Stimulated activated naive CD4-positive, alpha-beta T cell treated with Interleukin-2 at 50 U/mL for 16 hours (primary cell): ENCODE measurements around the gene COL4A1.

Source experiments
- DNase-seq: peaks from one replicate; lab custom pipeline; 2025; lab: John Stamatoyannopoulos, UW

The COL4A1 gene

DNA sequence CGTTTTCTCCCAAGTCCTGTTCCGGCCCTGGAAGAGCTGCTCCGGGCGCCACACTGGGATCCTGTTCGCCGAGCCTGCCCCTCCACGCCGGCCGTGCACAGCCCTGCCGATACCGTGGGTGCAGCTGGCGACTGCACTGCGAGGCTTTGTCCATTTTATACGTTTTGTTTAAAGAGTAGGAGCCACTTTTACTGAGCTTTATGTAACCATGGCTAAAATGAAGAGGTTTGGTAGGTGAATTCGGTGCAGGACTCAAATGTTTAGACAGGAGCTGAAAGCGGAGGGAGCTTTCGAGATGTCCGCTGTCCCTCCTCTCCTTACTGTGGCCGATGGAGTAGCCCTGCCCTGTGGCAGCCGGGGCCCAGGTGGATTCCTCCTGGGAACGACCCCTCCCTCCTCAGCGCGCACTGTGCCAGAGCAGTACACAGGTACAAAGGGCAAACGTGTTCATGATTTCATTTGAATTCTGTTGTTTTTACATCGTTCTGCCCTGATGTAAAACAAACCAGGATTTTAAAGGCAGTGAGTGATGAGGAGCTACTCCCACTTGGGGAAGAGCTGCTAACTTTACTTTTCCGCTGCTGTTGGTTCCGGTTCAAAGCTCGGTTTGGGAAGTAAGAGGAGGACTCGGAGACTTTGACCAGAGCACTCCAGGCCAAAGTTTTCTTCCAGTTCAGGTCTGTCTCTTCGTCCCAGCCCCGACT lies 1.9 kb upstream of the COL4A1 start:
- no peak for DNase-seq

DNA sequence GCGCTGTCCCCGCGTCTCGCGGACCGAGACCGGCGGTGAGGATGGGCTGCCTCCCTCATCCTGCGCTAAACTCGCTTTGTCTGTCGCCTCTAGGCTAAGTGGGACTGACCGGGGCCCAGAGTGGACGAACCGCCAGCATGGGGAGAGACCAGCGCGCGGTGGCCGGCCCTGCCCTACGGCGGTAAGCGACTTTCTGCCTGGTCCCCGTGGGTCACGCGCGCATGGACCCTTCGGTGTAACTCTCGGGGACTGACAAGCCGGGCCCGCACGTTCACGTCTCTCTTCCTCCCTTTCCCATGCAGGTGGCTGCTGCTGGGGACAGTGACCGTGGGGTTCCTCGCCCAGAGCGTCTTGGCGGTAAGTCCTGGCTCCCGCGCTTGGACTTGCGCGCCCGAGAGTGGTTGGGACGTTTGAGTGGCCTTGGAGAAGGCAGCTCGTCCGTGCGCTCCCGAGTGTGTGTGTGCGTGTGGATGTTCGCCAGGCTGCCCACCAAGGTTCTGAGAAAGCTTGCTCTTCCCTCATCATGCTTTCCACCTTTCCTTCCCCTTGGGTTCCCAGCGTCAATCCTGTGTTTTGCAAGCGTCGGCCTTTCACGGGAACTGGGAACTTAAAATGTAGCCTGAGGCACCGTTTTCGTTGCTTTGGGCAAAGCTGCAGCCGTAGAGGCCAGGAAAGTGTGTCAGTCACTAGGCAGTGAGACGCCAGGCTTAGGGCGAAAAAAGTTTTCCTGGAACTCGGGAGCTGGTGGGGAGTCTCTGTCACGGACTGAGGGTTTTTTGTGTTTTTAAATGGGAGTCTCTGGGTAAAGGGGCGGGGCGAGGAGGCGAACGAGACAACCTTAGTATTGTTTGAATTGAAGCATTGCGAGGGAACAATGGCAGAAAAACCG lies 1.1 kb upstream of the COL4A1 start:
- no peak for DNase-seq

DNA sequence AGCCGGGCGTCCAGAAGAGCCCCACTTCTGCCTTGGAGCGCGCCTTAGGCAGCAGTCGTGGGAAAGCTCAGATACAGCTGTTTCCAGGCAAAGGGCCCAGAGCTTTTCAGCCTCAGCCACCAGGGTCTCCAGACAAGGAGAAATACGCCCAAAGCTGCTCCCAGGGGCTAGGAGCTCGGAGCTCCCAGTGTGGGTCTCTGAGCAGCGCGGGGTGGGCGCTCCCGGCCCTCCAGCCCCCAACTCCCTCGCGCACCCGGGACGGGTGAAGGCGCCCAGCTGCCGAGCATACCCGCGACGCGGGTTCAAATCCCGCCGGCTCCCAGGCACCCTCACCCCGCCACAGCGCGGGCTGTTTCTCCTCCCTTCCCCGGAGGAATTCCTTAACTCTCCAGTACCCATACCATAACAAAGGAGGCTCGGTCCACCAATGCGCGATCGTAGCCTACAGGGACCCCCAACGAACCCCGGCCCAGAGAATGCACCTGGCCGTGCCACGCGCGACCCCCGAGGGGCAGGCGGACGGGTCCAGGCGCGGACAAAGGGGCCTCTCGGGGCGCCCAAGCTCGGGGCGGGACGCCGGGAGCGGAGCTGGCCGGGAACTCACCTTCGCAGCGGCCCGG lies 507 bp downstream of the COL4A1 start:
- DNase-seq: no peak

DNA sequence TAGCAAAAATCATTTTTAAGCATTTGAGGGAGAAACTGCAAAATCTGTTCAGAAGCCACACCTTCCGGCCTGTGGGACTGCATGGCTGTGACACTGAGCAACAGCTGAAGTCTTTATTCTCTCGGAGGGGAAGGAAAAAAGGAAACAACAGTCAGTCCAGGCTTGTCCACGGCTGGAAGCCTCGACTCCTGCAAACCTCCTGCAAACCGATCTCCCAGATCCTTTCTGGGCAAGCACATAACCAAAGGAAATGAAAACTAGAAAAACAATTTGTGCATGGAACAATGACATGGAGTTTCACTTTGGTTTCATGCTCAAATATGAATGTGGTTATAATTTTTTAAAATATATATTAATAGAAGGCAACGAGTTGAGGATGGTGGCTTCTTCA lies 1.0 kb downstream of the COL4A1 start:
- no peak for DNase-seq

DNA sequence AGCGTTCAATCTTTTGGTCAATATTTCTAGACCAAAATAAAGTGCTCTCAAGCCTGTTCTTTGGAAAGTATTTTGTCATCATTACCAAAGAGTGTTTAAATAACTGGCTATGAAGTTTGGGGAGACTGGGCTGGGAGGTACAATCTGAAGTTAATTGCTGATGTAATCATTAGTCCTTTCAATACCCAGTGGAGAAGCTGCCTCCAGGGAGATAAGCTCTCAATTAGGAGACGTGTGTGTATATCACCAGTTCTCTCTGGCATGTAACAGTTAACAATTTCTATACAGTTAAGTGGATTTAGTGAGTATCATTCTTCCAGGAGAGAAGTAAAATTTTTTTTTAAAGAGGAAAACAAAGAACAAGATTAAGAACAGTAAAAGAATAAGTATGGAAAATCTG lies 1.4 kb downstream of the COL4A1 start:
- no peak for DNase-seq

DNA sequence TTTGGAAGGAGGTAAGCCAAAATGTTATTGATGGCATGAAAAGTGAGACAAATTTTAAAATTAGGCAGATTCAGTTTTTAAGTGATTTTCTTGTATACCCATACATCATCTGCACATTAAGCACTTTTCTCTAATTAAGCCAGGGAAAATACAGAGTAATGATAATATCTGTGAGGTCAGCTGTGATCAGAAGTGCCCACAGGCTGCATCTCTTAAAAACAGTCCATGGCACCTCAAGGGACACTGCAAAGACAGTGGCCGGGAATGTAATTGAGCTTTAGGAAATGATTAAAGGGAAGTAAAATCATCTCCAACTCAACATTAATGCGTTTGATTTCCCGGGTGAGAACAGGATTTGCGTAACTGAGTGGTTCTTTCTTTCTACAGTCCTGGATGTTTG lies 2.0 kb downstream of the COL4A1 start:
- DNase-seq: no peak

DNA sequence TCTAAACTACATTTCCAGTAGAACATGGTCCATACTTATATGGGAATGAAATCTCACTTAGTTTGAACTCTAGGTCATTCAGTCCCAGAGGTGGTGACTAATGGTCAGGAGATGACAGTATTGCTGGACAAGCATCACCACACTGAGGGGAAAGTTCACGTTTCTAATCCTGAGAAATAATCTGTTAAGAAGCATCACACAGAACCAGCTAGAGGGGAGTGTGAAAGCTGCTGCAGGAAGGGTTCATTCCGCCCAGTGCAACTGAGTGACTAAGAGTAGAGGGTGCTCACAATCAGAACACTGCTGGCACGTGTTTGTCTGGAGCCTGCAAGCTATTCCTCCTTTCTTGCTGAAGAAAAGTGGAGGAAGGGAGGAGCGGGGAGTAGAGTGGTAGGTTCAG lies 2.7 kb downstream of the COL4A1 start:
- DNase-seq: no peak

DNA sequence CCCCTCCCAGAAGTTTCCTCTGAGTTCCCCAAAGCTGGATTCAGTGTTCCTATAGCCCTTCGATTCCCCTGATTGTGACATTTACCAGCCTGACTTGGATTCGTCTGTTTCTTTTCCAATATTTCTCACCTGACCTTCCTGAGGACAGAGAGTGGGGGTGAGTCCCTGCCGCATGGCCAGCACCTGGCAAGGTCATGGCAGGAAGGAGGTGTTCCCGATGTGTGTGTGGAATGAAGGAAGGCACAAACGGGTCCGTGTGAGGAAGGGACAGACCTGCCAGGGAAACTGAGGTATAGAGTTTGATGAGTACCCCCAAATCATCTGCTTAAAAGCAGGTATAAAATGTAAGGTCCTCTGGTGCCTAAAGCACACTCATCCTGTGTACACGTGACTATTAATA lies 3.3 kb downstream of the COL4A1 start:
- DNase-seq: no peak

DNA sequence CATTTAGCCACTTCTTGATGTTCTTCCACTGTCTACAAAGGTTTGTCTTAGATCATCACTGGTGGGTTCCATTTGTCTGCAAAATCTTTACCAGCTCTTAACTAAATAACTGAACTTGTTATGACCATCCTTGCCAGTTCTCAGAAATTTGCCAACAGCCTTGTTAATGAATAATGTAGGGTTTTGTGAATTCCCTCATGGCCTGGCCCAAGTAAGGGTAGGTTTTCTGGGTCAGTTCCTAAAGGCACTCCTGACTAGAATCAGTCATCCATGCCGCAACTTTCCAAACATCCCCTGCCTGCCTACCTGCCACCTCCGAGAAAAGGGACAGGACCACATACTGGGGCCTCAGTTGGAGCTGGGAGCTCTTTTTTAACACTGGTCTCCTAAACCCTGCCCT lies 4.0 kb downstream of the COL4A1 start:
- no peak for DNase-seq

DNA sequence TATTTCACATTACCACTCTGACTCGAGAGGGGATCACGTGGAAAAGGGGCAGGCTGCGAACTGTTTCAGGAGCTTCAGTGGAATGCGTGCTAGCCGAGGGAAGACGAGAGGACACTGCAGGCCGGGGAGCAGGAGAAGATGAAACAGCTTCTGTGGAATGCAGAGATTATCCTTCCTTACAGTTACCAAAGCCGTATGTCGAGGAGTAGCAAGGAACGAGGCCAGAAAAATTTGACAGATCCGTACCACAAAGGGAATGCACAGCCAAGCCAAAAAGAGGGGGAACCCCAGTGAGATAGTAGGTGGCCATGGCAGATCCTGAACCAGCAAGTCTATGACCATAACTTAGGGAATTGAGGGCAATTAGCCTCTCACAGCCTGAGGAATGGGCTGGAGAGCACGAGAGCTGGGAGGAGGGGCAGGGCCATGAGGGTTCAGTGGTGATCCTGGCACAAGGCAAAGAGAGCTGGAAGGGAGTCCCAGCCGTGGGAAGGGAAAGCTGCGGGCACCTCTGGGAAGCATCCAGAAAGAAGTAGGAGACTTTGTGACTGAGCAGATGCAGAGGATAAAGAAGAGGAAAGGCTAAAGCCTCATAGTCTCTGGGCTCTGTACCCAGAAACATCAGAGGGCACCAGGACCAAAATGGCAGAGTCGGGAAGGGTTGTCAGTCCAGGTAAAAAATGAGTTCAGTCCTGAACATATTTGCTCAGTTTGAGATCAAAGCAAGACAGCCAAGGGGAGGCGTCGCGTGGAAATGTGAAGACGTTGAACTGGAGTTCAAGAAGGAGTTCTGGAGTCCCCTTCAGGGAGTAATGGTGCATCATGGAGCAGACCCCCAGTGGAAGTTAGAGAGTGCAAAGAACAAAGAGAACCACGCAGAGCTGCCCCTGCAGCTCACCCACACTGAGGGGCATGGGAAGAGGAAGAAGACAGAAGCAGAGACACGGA lies 5.1 kb downstream of the COL4A1 start:
- no peak for DNase-seq

DNA sequence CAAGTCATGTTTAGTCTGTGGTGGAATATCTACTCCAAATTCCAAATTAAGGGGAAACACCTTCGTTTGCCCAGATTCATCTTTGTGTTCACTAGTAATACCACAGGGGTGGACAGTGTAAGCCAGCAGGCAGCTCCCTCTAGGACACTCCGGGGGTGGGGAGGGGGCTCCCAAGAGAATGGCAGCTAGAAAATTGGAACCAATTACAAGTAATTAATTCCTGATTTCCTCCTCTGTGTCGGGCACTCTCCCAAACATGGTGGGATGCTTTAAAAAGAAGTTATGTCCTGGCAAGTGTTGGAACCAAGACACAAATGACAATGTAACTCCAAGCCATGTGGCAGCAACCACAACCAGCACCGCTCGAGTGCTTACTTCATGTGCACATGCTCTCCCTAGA lies 5.9 kb downstream of the COL4A1 start:
- no peak for DNase-seq

DNA sequence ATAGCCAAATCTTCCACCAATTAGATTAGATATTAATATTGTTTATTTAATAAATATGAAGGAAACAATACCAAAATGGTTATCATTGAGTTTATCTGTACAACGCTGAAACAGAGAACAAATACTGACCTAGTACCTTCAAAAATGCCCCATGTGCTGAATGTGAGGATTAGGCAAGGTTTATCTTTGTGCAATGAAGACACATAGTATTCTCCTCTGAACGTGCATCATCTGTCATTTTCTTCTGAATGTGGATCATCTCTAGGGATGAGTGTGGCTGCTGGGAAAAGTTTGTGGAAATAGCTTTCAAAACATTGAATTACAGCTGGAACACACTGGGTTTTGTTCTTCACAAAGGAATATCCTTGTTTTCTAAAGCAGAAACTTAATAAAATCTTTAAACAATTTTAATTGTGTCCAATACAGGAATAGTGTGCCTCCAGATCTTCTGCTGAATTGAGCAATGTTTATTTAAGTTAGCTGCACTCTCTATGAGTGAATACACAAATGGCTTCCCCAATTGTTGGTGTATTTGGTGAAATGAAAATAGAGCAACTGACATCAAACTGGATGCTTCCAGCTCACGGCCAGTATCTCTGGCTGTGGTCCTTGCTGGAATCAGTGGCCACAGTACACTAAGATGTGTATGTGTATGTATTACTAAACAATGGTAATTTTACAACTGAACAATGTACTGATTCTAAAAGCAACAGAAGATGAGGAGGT lies 6.7 kb downstream of the COL4A1 start:
- no peak for DNase-seq

DNA sequence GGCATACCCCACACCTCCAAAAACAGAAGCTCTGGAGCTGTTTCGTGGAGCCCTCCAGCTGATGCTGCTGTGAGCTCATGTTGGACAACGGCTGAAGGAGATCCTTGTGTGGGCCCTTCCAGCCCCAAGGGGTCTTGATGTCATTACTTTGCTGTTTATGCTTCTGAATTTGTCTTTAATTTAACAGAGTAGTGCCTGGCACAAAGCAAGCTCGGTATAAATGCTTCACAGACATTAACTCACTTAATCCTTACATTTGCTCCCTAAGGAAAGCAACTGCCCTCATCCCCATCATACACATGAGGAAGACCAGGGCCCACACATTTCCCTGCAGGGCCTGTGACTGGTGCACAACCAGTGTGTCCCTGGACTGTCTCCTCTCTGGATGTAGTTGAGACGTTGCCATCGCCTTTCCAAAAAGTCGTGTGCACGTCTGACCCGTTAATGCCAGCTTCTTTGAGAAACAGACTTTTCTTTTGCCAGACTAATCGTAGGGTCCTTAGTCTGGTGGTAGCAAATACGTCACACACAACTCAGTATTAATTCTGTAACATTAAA lies 7.6 kb downstream of the COL4A1 start:
- DNase-seq: no peak

DNA sequence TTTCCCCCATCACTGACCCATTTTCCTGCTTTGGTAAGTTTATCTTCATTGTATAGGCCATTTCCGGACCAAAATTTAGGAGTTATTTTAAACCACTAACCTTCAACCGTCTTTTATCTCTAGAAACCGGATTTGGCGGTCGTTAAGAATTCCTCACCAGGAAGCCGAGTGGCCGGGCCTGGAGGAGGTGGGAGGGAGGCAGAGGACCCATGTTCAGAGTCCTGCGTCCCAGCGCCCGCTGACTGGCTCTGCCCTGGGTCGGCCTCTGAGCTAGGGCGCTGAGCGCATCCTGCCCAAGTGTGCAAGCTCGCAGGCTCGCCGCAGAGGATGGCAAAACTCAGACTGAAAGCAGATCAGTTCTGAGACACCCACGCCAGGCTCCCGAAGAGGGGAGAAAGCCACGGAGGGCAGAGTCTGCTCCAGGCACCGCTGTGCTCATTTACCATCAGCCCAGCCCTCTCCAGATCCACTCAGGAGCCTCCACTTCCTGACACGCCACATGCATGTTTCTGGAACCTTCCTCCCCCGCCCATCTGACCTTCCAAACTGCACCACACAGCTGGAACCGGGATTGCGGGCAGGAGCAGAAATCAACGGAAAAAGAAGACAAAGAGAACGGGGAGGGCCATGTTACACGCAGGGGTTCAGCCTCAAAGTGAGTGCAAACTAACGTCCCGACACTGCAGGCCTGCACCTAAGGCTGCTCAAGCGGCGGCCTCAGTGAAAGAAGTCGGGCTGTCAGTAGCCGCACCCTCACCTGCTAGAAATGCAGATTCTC lies 8.3 kb downstream of the COL4A1 start:
- DNase-seq: no peak

DNA sequence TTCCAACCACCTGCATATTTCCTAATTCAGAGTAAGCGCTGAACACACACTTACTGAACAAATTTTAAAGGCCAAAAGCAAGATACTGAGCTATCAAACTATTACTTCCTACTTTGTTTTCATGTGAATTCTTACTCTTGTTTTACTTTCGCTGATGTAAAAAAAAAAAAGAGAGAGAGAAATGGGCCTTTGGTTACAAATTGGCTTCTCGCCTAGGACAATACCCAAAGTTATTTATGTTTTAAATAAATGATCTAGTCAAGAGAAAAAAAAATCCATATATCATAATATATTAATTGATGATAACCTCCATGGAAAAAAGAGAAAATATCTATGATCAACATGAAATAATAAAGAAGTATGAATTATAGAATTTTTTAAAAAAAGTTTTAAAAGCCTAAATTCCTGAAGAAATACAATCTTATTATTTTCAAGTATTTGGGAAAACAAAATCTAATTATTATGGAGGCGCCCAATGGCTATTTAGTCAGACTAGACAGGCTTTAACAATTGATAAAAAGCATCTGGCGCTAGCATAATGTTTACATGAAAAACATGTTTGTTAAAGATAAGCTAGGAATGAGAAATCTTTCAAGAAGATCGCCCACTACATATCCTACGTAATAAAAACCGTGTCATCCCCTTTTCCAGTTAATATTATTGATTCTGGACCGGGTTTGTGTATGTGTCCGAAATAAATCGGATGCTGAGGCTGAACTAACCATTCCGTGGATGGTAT lies 9.0 kb downstream of the COL4A1 start:
- DNase-seq: no peak

DNA sequence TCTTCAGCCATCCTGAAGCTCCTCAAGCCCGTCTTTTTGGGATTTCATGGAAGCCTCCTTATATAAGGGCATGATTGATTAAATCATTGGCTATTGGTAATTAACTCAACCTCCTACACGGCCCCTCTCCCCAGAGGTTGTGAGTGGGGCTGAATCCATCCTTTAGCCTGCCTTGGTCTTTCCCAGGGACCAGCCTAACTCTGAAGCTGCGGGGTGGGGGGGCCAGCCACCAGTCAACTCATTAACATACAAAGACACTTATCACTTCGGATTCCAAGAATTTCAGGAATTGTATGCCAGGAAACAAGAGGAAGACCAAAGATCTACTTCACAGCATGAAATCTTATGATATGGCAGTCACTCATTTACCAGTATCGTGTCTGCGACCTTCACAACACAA lies 9.9 kb downstream of the COL4A1 start:
- no peak for DNase-seq

DNA sequence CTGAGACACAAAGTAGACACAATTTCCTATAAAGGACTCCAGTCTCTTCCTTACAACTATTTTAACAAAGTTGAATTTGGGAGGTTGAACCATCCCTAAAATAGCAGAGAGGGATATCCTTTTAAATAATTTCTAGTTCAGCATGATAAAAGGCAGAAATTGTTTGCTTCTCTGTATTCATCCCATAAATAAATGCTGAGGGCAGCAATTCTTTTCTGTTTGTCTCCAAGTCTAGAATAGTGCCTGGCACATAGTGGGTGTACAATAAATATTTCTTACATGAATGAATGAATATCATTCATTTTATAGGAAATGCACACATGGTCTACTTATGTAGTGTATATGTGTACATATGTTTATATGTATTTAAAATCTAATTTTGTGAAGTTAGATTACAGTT lies 12.3 kb downstream of the COL4A1 start:
- DNase-seq: no peak

DNA sequence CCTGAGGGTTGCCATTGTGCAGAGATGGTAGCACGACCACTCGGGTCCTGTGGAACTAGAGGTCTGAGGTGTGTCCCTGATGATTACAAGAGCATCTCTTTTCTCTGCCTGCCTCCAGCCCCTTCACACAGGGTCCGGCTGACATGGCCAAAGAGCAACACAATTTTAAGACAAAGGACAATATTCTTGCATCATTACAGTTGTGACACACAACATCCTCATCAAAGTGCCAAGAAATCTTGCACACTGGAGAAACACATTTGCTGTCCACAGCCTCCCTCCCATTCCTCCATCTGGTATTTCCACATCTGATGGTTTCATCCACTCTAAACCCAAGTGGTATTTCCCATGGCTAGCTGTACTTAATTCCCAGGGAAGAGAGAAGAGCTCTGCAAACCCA lies 12.8 kb downstream of the COL4A1 start:
- DNase-seq: no peak

DNA sequence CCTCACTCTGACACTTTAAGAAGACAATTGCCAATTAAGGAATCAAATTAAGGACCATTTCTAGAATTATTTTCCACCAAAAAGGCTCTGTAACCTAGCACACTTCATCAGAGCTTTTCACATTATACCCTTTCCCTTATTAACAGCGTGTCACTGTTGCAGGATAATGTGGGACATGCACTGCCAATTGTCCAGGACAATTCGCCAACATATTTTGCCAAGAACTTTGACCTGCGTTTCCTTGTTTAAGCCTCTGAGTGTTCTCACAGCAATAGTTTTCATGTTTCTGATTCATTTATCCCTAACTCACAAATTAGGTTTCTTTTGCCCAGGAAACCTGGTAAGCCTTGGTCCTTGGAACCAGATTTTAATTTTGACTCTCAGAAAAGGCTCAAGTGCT lies 13.3 kb downstream of the COL4A1 start:
- no peak for DNase-seq

DNA sequence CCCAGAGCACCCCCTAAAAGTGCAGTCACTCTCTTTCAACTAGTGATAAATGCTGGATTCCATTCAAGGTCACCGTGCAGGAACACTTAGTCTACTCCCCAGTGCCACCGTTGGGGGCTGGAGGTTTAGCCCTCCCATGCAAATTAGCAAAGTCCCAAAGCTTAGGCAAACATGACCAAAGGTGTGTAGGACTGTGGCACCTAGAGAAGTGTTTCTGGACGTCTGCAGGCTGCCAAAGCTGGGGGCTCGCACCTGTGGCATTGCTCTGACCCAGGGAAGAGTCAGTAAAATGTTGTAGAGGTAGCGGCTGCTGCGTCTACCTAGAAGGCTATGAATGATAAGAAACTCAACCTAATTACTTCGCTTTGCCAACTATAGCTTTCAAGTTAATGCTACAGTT lies 13.9 kb downstream of the COL4A1 start:
- no peak for DNase-seq
